Measurements from ENCODE around the gene HERC4.

The HERC4 gene

GRCh38 chr10:68074775-68075549, at the start of gene HERC4:
HERC4 (minus strand) TSS chr10:68075283; CDS start chr10:68073108, 2,175 bp downstream.
- in situ Hi-C loops (cut with MboI; ENCODE audit: low sequenced_read_pairs) = no loop called here

GRCh38 chr10:68124718-68125117, 49.6 kb upstream of the HERC4 start:
- in situ Hi-C loops (cut with MboI; ENCODE audit: low sequenced_read_pairs) = no loop called here

- in situ Hi-C loops (cut with MboI; ENCODE audit: low sequenced_read_pairs) = no loop called here
Measured at GRCh38 chr10:68121852-68122251, 46.8 kb upstream of the HERC4 start.

GRCh38 chr10:68121020-68121743, 46.1 kb upstream of the HERC4 start:
- in situ Hi-C loops (cut with MboI; ENCODE audit: low sequenced_read_pairs) = no loop called here

GRCh38 chr10:68118657-68119056, 43.6 kb upstream of the HERC4 start:
- in situ Hi-C loops (cut with MboI; ENCODE audit: low sequenced_read_pairs) = no loop called here

- in situ Hi-C loops (cut with MboI; ENCODE audit: low sequenced_read_pairs) = no loop called here
Measured at GRCh38 chr10:68112837-68113236, 37.8 kb upstream of the HERC4 start.

- in situ Hi-C loops (cut with MboI; ENCODE audit: low sequenced_read_pairs) = no loop called here
Measured at GRCh38 chr10:68111584-68111983, 36.5 kb upstream of the HERC4 start.

GRCh38 chr10:68110027-68110426, 34.9 kb upstream of the HERC4 start:
- in situ Hi-C loops (cut with MboI; ENCODE audit: low sequenced_read_pairs) = no loop called here

GRCh38 chr10:68109331-68109730, 34.2 kb upstream of the HERC4 start, which contains the start of gene MYPN:
MYPN (plus strand) TSS chr10:68109488; CDS start chr10:68121439, 11,951 bp downstream.
- in situ Hi-C loops (cut with MboI; ENCODE audit: low sequenced_read_pairs) = no loop called here

GRCh38 chr10:68108653-68109052, 33.6 kb upstream of the HERC4 start:
- in situ Hi-C loops (cut with MboI; ENCODE audit: low sequenced_read_pairs) = no loop called here

- in situ Hi-C loops (cut with MboI; ENCODE audit: low sequenced_read_pairs) = no loop called here
Measured at GRCh38 chr10:68108051-68108450, 33.0 kb upstream of the HERC4 start.

- in situ Hi-C loops (cut with MboI; ENCODE audit: low sequenced_read_pairs) = no loop called here
Measured at GRCh38 chr10:68107651-68108050, 32.6 kb upstream of the HERC4 start.

GRCh38 chr10:68106656-68107055, 31.6 kb upstream of the HERC4 start:
- in situ Hi-C loops (cut with MboI; ENCODE audit: low sequenced_read_pairs) = no loop called here

GRCh38 chr10:68105820-68106219, 30.7 kb upstream of the HERC4 start:
- in situ Hi-C loops (cut with MboI; ENCODE audit: low sequenced_read_pairs) = no loop called here

- in situ Hi-C loops (cut with MboI; ENCODE audit: low sequenced_read_pairs) = no loop called here
Measured at GRCh38 chr10:68103901-68104300, 28.8 kb upstream of the HERC4 start.

- in situ Hi-C loops (cut with MboI; ENCODE audit: low sequenced_read_pairs) = no loop called here
Measured at GRCh38 chr10:68103261-68103878, 28.3 kb upstream of the HERC4 start.

GRCh38 chr10:68101066-68101465, 26.0 kb upstream of the HERC4 start:
- in situ Hi-C loops (cut with MboI; ENCODE audit: low sequenced_read_pairs) = no loop called here

GRCh38 chr10:68099736-68100135, 24.7 kb upstream of the HERC4 start:
- in situ Hi-C loops (cut with MboI; ENCODE audit: low sequenced_read_pairs) = no loop called here

GRCh38 chr10:68096913-68097516, 21.9 kb upstream of the HERC4 start:
- in situ Hi-C loops (cut with MboI; ENCODE audit: low sequenced_read_pairs) = no loop called here

GRCh38 chr10:68095153-68095552, 20.1 kb upstream of the HERC4 start:
- in situ Hi-C loops (cut with MboI; ENCODE audit: low sequenced_read_pairs) = no loop called here

GRCh38 chr10:68092512-68092911, 17.4 kb upstream of the HERC4 start:
- in situ Hi-C loops (cut with MboI; ENCODE audit: low sequenced_read_pairs) = no loop called here

Measured in hTERT RPE-1 (cell line).